GM23338 (cell line): ENCODE data around the gene KIAA0586. TPM values are rescaled to one million over a fixed set of nuclear protein-coding genes. Genes with fewer than 3 reads are reported as not detected.

Experiments used
- ATAC-seq: fragments of 200-7000 bp; cut with Tn5 transposase; 3 replicates; pipeline ENCODE4 v1.9.1; 2020
- DNase-seq: peaks from one replicate; pipeline ENCODE4 v3.0.0-alpha.2; 2015; ENCODE audit warnings: low spot score
- H2AFZ ChIP-seq: fragments of 200-600 bp; sonication (generic); 2 replicates; pipeline ENCODE4 v1.8.0; 2016; ENCODE audit warnings: antibody characterized with exemption, mild to moderate bottlenecking, moderate library complexity
- H3F3A ChIP-seq: fragments of 200-600 bp; sonication (generic); replicated peaks from 2 replicates; pipeline ENCODE4 v1.8.0; 2017; ENCODE audit warnings: antibody characterized with exemption, mixed run types, low read depth
- H3K27ac ChIP-seq: fragments of 200-600 bp; sonication (generic); 2 replicates; pipeline ENCODE4 v1.6.1; 2016; ENCODE audit warnings: low read depth
- H3K27me3 ChIP-seq: fragments of 200-600 bp; sonication (generic); 2 replicates; pipeline ENCODE4 v1.8.0; 2016; ENCODE audit warnings: mild to moderate bottlenecking, mixed run types, moderate library complexity; ENCODE audit not compliant: insufficient read depth
- H3K36me3 ChIP-seq: fragments of 200-600 bp; sonication (generic); 2 replicates; pipeline ENCODE4 v1.8.0; 2016; ENCODE audit warnings: mild to moderate bottlenecking; ENCODE audit not compliant: insufficient read depth
- H3K4me1 ChIP-seq: fragments of 200-600 bp; sonication (generic); 2 replicates; pipeline ENCODE4 v1.8.0; 2016; ENCODE audit warnings: mild to moderate bottlenecking, moderate library complexity; ENCODE audit not compliant: insufficient read depth
- H3K4me2 ChIP-seq: fragments of 200-600 bp; sonication (generic); 2 replicates; pipeline ENCODE4 v1.7.1; 2017; ENCODE audit warnings: mixed run types
- H3K4me3 ChIP-seq: fragments of 200-600 bp; sonication (generic); 2 replicates; pipeline ENCODE4 v1.6.1; 2016; ENCODE audit warnings: mixed run types
- H3K79me2 ChIP-seq: fragments of 200-600 bp; sonication (generic); replicated peaks from 2 replicates; pipeline ENCODE4 v1.8.0; 2017; ENCODE audit warnings: mild to moderate bottlenecking; ENCODE audit not compliant: insufficient read depth
- H3K9me2 ChIP-seq: fragments of 200-600 bp; sonication (generic); 2 replicates; pipeline ENCODE4 v1.8.0; 2017; ENCODE audit not compliant: insufficient read depth
- H4K20me1 ChIP-seq: fragments of 200-600 bp; sonication (generic); replicated peaks from 2 replicates; pipeline ENCODE4 v1.8.0; 2017; ENCODE audit warnings: mild to moderate bottlenecking; ENCODE audit not compliant: insufficient read depth
- H3K27ac Mint-ChIP-seq: 2 replicates; pipeline ENCODE4 v1.8.0; 2020; ENCODE audit warnings: inconsistent platforms, mild to moderate bottlenecking, moderate library complexity, mixed read lengths
- H3K27me3 Mint-ChIP-seq: 3 replicates; pipeline ENCODE4 v1.8.0; 2022; ENCODE audit warnings: low read depth, mild to moderate bottlenecking, moderate library complexity, mixed read lengths, inconsistent platforms; ENCODE audit not compliant: insufficient read depth, poor library complexity
- H3K36me3 Mint-ChIP-seq: 3 replicates; pipeline ENCODE4 v1.8.0; 2021; ENCODE audit warnings: low read depth, mild to moderate bottlenecking, inconsistent platforms, moderate library complexity, mixed read lengths
- H3K4me1 Mint-ChIP-seq: 3 replicates; pipeline ENCODE4 v1.8.0; 2020; ENCODE audit warnings: mild to moderate bottlenecking, inconsistent platforms, mixed read lengths
- H3K4me3 Mint-ChIP-seq: 3 replicates; pipeline ENCODE4 v1.8.0; 2021; ENCODE audit warnings: moderate library complexity, mild to moderate bottlenecking, inconsistent platforms, mixed read lengths
- H3K9me3 Mint-ChIP-seq: 3 replicates; pipeline ENCODE4 v1.8.0; 2020; ENCODE audit warnings: moderate library complexity, mild to moderate bottlenecking, inconsistent platforms, mixed read lengths
- CREB1 ChIP-seq: fragments of 250-450 bp; sonication (Bioruptor Pico); IDR thresholded peaks from 2 replicates; pipeline ENCODE4 v1.5.0; 2020; ENCODE audit warnings: low read depth, mild to moderate bottlenecking, moderate library complexity
- EZH2phosphoT487 ChIP-seq: fragments of 200-600 bp; sonication (generic); IDR thresholded peaks from one replicate; pipeline ENCODE4 v1.8.1; 2018; ENCODE audit warnings: antibody characterized with exemption; ENCODE audit not compliant: unreplicated experiment
- JUNB ChIP-seq: IDR thresholded peaks from one replicate; pipeline ENCODE4 v1.6.1; 2016; ENCODE audit warnings: antibody characterized with exemption; ENCODE audit not compliant: unreplicated experiment
- NANOG ChIP-seq: IDR thresholded peaks from 2 replicates; pipeline ENCODE4 v1.6.1; 2016; ENCODE audit warnings: antibody characterized with exemption, borderline replicate concordance
- POLR2AphosphoS5 ChIP-seq: IDR thresholded peaks from 2 replicates; pipeline ENCODE4 v1.6.1; 2016; ENCODE audit warnings: antibody characterized with exemption, low read depth
- STAT1 ChIP-seq: IDR thresholded peaks from one replicate; pipeline ENCODE4 v1.6.1; 2016; ENCODE audit warnings: antibody characterized with exemption; ENCODE audit not compliant: unreplicated experiment
- ZNF114 ChIP-seq: fragments of 250-450 bp; sonication (Bioruptor Pico); IDR thresholded peaks from 2 replicates; pipeline ENCODE4 v1.5.0; 2020; ENCODE audit warnings: mild to moderate bottlenecking, moderate library complexity
- ZNF331 ChIP-seq: fragments of 250-450 bp; sonication (Bioruptor Pico); IDR thresholded peaks from 2 replicates; pipeline ENCODE4 v1.5.0; 2020; ENCODE audit warnings: low read depth, mild to moderate bottlenecking, moderate library complexity
- polyA plus RNA-seq: library from polyadenylated mRNA; unstranded; fragments of >200 nt; fragmentation: Nextera tagmentation; extraction: Ambion mirVana; gene quantifications from 2 replicates; pipeline ENCODE4 v1.2.1, GENCODE V29; 2016
- total RNA-seq: library from RNA; depleted of rRNA; stranded (reverse); fragments of >200 nt; shearing (Covaris generic); gene quantifications from 2 replicates; pipeline ENCODE4 v1.2.3, GENCODE V29; 2014
- TF ChIP-seq, protein P1 (sequence below), 2 experiments: fragments of 200-600 bp in 1 of 2; sonication (generic) in 1 of 2; conservative IDR thresholded peaks; 2 replicates each; pipeline versions ENCODE4 v1.5.1 to v1.6.1; 2016 to 2017; ENCODE audit warnings: antibody characterized with exemption in 2 of 2, low read depth in 2 of 2, mild to moderate bottlenecking in 2 of 2, moderate library complexity in 1 of 2
- TF ChIP-seq, protein P2 (sequence below): IDR thresholded peaks from 2 replicates; pipeline ENCODE4 v1.6.1; 2016; ENCODE audit warnings: antibody characterized with exemption
- TF ChIP-seq, protein P3 (sequence below): IDR thresholded peaks from one replicate; pipeline ENCODE4 v1.6.1; 2018; ENCODE audit warnings: antibody characterized with exemption; ENCODE audit not compliant: unreplicated experiment

KIAA0586 gene
- total and polyA plus RNA-seq, 2 experiments from 2014 or later = 22.2 to 23.7 TPM

DNA sequence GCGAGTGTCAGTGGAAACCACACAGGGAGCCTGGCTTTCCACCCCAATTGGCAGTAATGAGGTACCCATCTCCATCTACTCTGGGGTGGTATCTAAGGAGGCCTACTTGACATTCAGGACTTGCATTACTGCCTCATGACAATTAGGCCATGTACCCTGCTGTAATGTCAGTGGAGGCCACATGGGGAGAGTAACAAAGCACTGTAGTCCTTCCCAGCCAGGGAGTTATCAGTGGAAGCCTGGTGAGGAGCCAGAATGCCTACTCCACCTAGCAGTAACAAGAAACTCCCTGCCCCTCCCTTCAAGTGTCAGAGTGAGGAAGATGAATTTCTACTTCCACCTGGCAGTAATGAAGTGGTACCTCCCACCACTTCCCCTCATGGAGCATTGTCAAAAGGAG lies 12.7 kb upstream of the KIAA0586 start (continued):
- TF ChIP-seq, protein P1, sequence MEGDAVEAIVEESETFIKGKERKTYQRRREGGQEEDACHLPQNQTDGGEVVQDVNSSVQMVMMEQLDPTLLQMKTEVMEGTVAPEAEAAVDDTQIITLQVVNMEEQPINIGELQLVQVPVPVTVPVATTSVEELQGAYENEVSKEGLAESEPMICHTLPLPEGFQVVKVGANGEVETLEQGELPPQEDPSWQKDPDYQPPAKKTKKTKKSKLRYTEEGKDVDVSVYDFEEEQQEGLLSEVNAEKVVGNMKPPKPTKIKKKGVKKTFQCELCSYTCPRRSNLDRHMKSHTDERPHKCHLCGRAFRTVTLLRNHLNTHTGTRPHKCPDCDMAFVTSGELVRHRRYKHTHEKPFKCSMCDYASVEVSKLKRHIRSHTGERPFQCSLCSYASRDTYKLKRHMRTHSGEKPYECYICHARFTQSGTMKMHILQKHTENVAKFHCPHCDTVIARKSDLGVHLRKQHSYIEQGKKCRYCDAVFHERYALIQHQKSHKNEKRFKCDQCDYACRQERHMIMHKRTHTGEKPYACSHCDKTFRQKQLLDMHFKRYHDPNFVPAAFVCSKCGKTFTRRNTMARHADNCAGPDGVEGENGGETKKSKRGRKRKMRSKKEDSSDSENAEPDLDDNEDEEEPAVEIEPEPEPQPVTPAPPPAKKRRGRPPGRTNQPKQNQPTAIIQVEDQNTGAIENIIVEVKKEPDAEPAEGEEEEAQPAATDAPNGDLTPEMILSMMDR (conservative IDR thresholded peaks at IDR 0.05; ENCODE audit: low read depth in 2 of 2) = no peak
- TF ChIP-seq, protein P2, sequence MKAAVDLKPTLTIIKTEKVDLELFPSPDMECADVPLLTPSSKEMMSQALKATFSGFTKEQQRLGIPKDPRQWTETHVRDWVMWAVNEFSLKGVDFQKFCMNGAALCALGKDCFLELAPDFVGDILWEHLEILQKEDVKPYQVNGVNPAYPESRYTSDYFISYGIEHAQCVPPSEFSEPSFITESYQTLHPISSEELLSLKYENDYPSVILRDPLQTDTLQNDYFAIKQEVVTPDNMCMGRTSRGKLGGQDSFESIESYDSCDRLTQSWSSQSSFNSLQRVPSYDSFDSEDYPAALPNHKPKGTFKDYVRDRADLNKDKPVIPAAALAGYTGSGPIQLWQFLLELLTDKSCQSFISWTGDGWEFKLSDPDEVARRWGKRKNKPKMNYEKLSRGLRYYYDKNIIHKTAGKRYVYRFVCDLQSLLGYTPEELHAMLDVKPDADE = no peak
- TF ChIP-seq, protein P3, sequence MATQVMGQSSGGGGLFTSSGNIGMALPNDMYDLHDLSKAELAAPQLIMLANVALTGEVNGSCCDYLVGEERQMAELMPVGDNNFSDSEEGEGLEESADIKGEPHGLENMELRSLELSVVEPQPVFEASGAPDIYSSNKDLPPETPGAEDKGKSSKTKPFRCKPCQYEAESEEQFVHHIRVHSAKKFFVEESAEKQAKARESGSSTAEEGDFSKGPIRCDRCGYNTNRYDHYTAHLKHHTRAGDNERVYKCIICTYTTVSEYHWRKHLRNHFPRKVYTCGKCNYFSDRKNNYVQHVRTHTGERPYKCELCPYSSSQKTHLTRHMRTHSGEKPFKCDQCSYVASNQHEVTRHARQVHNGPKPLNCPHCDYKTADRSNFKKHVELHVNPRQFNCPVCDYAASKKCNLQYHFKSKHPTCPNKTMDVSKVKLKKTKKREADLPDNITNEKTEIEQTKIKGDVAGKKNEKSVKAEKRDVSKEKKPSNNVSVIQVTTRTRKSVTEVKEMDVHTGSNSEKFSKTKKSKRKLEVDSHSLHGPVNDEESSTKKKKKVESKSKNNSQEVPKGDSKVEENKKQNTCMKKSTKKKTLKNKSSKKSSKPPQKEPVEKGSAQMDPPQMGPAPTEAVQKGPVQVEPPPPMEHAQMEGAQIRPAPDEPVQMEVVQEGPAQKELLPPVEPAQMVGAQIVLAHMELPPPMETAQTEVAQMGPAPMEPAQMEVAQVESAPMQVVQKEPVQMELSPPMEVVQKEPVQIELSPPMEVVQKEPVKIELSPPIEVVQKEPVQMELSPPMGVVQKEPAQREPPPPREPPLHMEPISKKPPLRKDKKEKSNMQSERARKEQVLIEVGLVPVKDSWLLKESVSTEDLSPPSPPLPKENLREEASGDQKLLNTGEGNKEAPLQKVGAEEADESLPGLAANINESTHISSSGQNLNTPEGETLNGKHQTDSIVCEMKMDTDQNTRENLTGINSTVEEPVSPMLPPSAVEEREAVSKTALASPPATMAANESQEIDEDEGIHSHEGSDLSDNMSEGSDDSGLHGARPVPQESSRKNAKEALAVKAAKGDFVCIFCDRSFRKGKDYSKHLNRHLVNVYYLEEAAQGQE = no peak
- TF ChIP-seq NANOG = no peak
- no peak for TF ChIP-seq STAT1
- TF ChIP-seq EZH2phosphoT487 = no peak
- TF ChIP-seq ZNF114 = no peak
- no peak for TF ChIP-seq ZNF331
- TF ChIP-seq POLR2AphosphoS5 = no peak

DNA sequence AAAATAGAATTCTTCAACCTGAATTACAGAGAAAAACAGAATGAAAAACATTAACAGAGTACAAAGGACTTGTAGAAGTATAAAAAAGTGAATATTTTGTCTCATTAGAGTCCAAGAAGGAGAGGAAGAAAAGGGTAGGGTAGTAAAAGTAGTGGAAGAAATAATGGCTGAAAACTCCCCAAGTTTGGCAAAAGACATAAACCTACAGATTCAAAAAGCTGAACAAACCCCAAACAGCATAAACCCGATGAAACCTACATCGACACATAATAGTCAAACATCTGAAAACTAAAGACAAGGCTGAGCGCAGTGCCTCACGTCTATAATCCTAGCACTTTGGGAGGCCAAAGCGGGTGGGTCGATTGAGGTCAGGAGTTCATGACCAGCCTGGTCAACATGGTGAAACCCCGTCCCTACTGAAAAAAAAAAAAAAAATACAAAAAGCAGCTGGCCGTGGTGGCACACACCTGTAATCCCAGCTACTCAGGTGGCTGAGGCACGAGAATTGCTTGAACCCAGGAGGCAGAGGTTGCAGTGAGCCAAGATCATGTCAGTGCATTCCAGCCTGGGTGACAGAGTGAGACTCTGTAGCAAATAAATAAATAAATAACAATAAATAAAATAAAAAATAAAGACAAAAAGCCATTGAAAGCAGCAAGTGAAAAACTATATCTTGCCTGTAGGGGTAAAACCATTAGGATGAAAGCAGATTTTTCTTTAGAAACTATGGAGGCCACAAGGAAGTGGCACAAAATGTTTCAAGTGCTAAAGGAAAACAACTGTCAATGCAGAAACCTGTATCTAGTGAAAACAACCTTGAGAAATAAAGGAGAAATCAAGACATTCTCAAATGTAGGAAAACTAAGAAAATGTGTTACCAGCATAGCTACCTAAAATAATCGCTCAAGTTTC lies 11.6 kb upstream of the KIAA0586 start:
- Histone ChIP-seq H3K79me2 (peaks cover 10% of the 10 kb centered on the region), H3K27me3 (no peaks in the 10 kb centered on the region), H3K36me3 (peaks cover 23% of the 10 kb centered on the region), H4K20me1 (0 out of 2 replicates have a peak, but pooled peaks cover 9% of the 10 kb centered on the region), H3K4me1 (no peaks in the 10 kb centered on the region), H3K4me3 (no peak overlapping the region), H3F3A (no peaks in the 10 kb centered on the region), H3K4me2 (no peak overlapping the region), H2AFZ (no peak overlapping the region), H3K27ac (no peak overlapping the region), H3K9me2 (no peaks in the 10 kb centered on the region)
- DNase-seq (no peak), ATAC-seq (no peak)
- peaks cover 8% of the 10 kb centered on the region; the same call in 2 of the 3 replicates for H3K4me1 Mint-ChIP-seq
- H3K27me3 Mint-ChIP-seq = peaks cover 1% of the 10 kb centered on the region
- peaks cover 70% of the 10 kb centered on the region for H3K36me3 Mint-ChIP-seq
- no peak overlapping the region for H3K27ac Mint-ChIP-seq
- H3K4me3 Mint-ChIP-seq = no peak overlapping the region
- no peaks in the 10 kb centered on the region; the same call in 2 of the 3 replicates for H3K9me3 Mint-ChIP-seq
- TF ChIP-seq, protein P1 (conservative IDR thresholded peaks at IDR 0.05; ENCODE audit: low read depth in 2 of 2) = no peak
- TF ChIP-seq ZNF114 (no peak), JUNB (no peak), EZH2phosphoT487 (no peak), POLR2AphosphoS5 (no peak), CREB1 (no peak), NANOG (no peak)
- TF ChIP-seq, protein P3 = no peak
